IMR-90 (cell line): ENCODE measurements around the gene SLC19A1. TPM values are rescaled to one million over a fixed set of nuclear protein-coding genes. Genes with fewer than 3 reads are reported as not detected.
A peak's percentile ranks its signal among the peaks of the same experiment; 100 is the strongest.

ENCODE experiments used
- ATAC-seq: fragments of 200-7000 bp; cut with Tn5 transposase; 2 replicates; pipeline ENCODE4 v1.9.1; 2020; ENCODE audit warnings: low read depth, mild to moderate bottlenecking, moderate library complexity
- BruUV-seq: library from RNA; stranded (reverse); fragments of 400-500 nt; replicated peaks from 2 replicates; lab custom pipeline; 2021; lab: Mats Ljungman, UMichigan
- CTCF ChIA-PET: fragments of 300-600 bp; formaldehyde crosslinking; extraction: SDS; loops from one replicate; lab custom pipeline; 2021; ENCODE audit warnings: antibody characterized with exemption; lab: Yijun Ruan, JAX
- POLR2A ChIA-PET: fragments of 300-600 bp; sonication (Branson Sonifier 250); formaldehyde crosslinking; loops from one replicate; lab custom pipeline; 2022; ENCODE audit warnings: antibody characterized with exemption; ENCODE audit not compliant: unreplicated experiment; lab: Charles Lee
- DNase-seq: peaks from one replicate; pipeline ENCODE4 v3.0.0; 2013
- H2AFZ ChIP-seq: replicated peaks from 2 replicates; pipeline ENCODE3; 2013; ENCODE audit warnings: low read length, mild to moderate bottlenecking; ENCODE audit not compliant: poor library complexity
- H2AK5ac ChIP-seq: 2 replicates; pipeline ENCODE4 v1.6.1; 2013; ENCODE audit warnings: low read depth, low read length, inconsistent platforms
- H2AK9ac ChIP-seq: replicated peaks from 2 replicates; pipeline ENCODE3; 2013; ENCODE audit warnings: mild to moderate bottlenecking, low read depth, low read length, moderate library complexity; ENCODE audit not compliant: poor library complexity
- H2BK120ac ChIP-seq: 2 replicates; pipeline ENCODE4 v1.6.1; 2013; ENCODE audit warnings: low read depth, low read length, inconsistent platforms
- H2BK15ac ChIP-seq: 3 replicates; pipeline ENCODE4 v1.6.1; 2013; ENCODE audit warnings: low read depth, low read length, inconsistent platforms
- H2BK20ac ChIP-seq: 2 replicates; pipeline ENCODE4 v1.6.1; 2013; ENCODE audit warnings: low read depth, mild to moderate bottlenecking, inconsistent platforms, low read length, moderate library complexity
- H2BK5ac ChIP-seq: 2 replicates; pipeline ENCODE4 v1.6.1; 2013; ENCODE audit warnings: mild to moderate bottlenecking, low read depth, low read length, inconsistent platforms; ENCODE audit not compliant: poor library complexity, severe bottlenecking
- H3K14ac ChIP-seq: replicated peaks from 2 replicates; pipeline ENCODE4 v1.6.1; 2013; ENCODE audit warnings: low read depth, low read length, inconsistent platforms
- H3K18ac ChIP-seq: 2 replicates; pipeline ENCODE4 v1.6.1; 2013; ENCODE audit warnings: low read depth, low read length, control low read depth
- H3K23ac ChIP-seq: 2 replicates; pipeline ENCODE4 v1.6.1; 2013; ENCODE audit warnings: low read depth, low read length, inconsistent platforms
- H3K27ac ChIP-seq: 2 replicates; pipeline ENCODE4 v1.5.1; 2013; ENCODE audit warnings: mild to moderate bottlenecking, control low read depth, low read length; ENCODE audit not compliant: insufficient read depth
- H3K27me3 ChIP-seq: 2 replicates; pipeline ENCODE4 v1.6.1; 2013; ENCODE audit warnings: low read length; ENCODE audit not compliant: control insufficient read depth, insufficient read depth
- H3K36me3 ChIP-seq: 2 replicates; pipeline ENCODE4 v1.6.1; 2013; ENCODE audit warnings: low read length, mixed read lengths; ENCODE audit not compliant: control insufficient read depth, insufficient read depth
- H3K4ac ChIP-seq: 2 replicates; pipeline ENCODE4 v1.6.1; 2013; ENCODE audit warnings: low read depth, low read length, inconsistent platforms
- H3K4me1 ChIP-seq: 2 replicates; pipeline ENCODE4 v1.6.1; 2013; ENCODE audit warnings: low read length, mixed read lengths; ENCODE audit not compliant: control insufficient read depth, insufficient read depth
- H3K4me2 ChIP-seq: 2 replicates; pipeline ENCODE4 v1.6.1; 2013; ENCODE audit warnings: low read depth, mild to moderate bottlenecking, control low read depth, low read length, moderate library complexity
- H3K4me3 ChIP-seq: 2 replicates; pipeline ENCODE4 v1.5.1; 2013; ENCODE audit warnings: low read depth, mild to moderate bottlenecking, control low read depth, low read length, moderate library complexity; ENCODE audit not compliant: insufficient read depth
- H3K56ac ChIP-seq: 2 replicates; pipeline ENCODE4 v1.6.1; 2013; ENCODE audit warnings: low read length, inconsistent platforms; ENCODE audit not compliant: insufficient read depth; ENCODE audit errors: extremely low read depth
- H3K79me1 ChIP-seq, 2 experiments: 2 replicates each; pipeline ENCODE4 v1.6.1; 2013; ENCODE audit warnings: low read length in 2 of 2, inconsistent platforms in 1 of 2, low read depth in 1 of 2
- H3K9ac ChIP-seq: 2 replicates; pipeline ENCODE4 v1.6.1; 2013; ENCODE audit warnings: low read depth, low read length, control low read depth
- H3K9me1 ChIP-seq: 2 replicates; pipeline ENCODE4 v1.6.1; 2013; ENCODE audit warnings: low read length, inconsistent platforms; ENCODE audit not compliant: insufficient read depth
- H3K9me3 ChIP-seq: 2 replicates; pipeline ENCODE4 v1.6.1; 2013; ENCODE audit warnings: low read length; ENCODE audit not compliant: control insufficient read depth, insufficient read depth
- H4K20me1 ChIP-seq: 2 replicates; pipeline ENCODE4 v1.6.1; 2013; ENCODE audit warnings: low read length, inconsistent platforms; ENCODE audit not compliant: insufficient read depth
- H4K5ac ChIP-seq: 2 replicates; pipeline ENCODE4 v1.6.1; 2013; ENCODE audit warnings: mild to moderate bottlenecking, low read depth, low read length, control low read depth
- H4K8ac ChIP-seq, 2 experiments: 2 replicates each; pipeline ENCODE4 v1.6.1; 2013; ENCODE audit warnings: low read depth in 2 of 2, low read length in 2 of 2, control low read depth in 1 of 2, inconsistent platforms in 1 of 2
- H4K91ac ChIP-seq: 2 replicates; pipeline ENCODE4 v1.6.1; 2013; ENCODE audit warnings: low read depth, low read length, inconsistent platforms; ENCODE audit not compliant: insufficient read depth
- BHLHE40 ChIP-seq: fragments of 150-350 bp; IDR thresholded peaks from 2 replicates; pipeline ENCODE4 v1.6.1; 2016; ENCODE audit warnings: mild to moderate bottlenecking, low read depth, low read length
- CEBPB ChIP-seq: IDR thresholded peaks from 2 replicates; pipeline ENCODE4 v1.6.1; 2012; ENCODE audit warnings: low read depth, low read length, improper control_type of control experiment
- CHD1 ChIP-seq: IDR thresholded peaks from 2 replicates; pipeline ENCODE4 v1.6.1; 2012; ENCODE audit warnings: low read depth, low read length, improper control_type of control experiment
- CTCF ChIP-seq: conservative IDR thresholded peaks from 2 replicates; pipeline ENCODE4 v1.5.1; 2012; ENCODE audit warnings: mild to moderate bottlenecking, low read depth, low read length, improper control_type of control experiment
- FOS ChIP-seq: fragments of 150-350 bp; IDR thresholded peaks from 2 replicates; pipeline ENCODE4 v1.6.1; 2016; ENCODE audit warnings: low read depth, low read length
- MAFK ChIP-seq: IDR thresholded peaks from 2 replicates; pipeline ENCODE4 v1.6.1; 2012; ENCODE audit warnings: low read depth, low read length, improper control_type of control experiment
- MAZ ChIP-seq: IDR thresholded peaks from 2 replicates; pipeline ENCODE4 v1.6.1; 2012; ENCODE audit warnings: low read depth, mild to moderate bottlenecking, low read length, improper control_type of control experiment, moderate library complexity, borderline replicate concordance
- MXI1 ChIP-seq: IDR thresholded peaks from 2 replicates; pipeline ENCODE4 v1.6.1; 2012; ENCODE audit warnings: low read depth, mild to moderate bottlenecking, low read length, moderate library complexity, borderline replicate concordance
- NFE2L2 ChIP-seq: fragments of 150-350 bp; IDR thresholded peaks from 2 replicates; pipeline ENCODE4 v1.6.1; 2016; ENCODE audit warnings: low read depth, mild to moderate bottlenecking, low read length
- POLR2A ChIP-seq: IDR thresholded peaks from 2 replicates; pipeline ENCODE4 v1.6.1; 2012; ENCODE audit warnings: mild to moderate bottlenecking, low read depth, low read length
- RAD21 ChIP-seq: IDR thresholded peaks from 2 replicates; pipeline ENCODE4 v1.6.1; 2012; ENCODE audit warnings: low read length, improper control_type of control experiment
- RCOR1 ChIP-seq: IDR thresholded peaks from 2 replicates; pipeline ENCODE4 v1.6.1; 2012; ENCODE audit warnings: mild to moderate bottlenecking, low read length, improper control_type of control experiment; ENCODE audit not compliant: insufficient replicate concordance
- RFX5 ChIP-seq: IDR thresholded peaks from 2 replicates; pipeline ENCODE4 v1.8.0; 2012; ENCODE audit warnings: low read depth, mild to moderate bottlenecking, low read length, moderate library complexity
- SMC3 ChIP-seq: fragments of 150-350 bp; IDR thresholded peaks from 2 replicates; pipeline ENCODE4 v1.6.1; 2016; ENCODE audit warnings: low read depth, mild to moderate bottlenecking, antibody characterized with exemption, low read length, moderate library complexity
- WGBS, 2 experiments: methylation state at CpG; one replicate each; pipeline versions ENCODE4 v1.1.5 to v1.1.7; 2013; ENCODE audit warnings: missing lambda C conversion rate in 2 of 2; ENCODE audit not compliant: insufficient read length in 1 of 2; ENCODE audit errors: extremely low coverage in 2 of 2; 5-methylcytosine and 5-hydroxymethylcytosine counted together
- dilution Hi-C: fragments of 300-500 bp; cut with HindIII; formaldehyde crosslinking; loops from one replicate; pipeline ENCODE4 v1.14.3; 2018; ENCODE audit warnings: low sequenced_read_pairs; ENCODE audit not compliant: unreplicated experiment
- in situ Hi-C: fragments of 300-500 bp; cut with MboI; formaldehyde crosslinking; loops from 3 replicates; pipeline ENCODE4 v1.14.3; 2019; ENCODE audit warnings: low sequenced_read_pairs, inconsistent platforms, mixed read lengths
- intact Hi-C: fragments of 100-400 bp; cut with micrococcal nuclease; formaldehyde crosslinking; loops from 2 replicates; pipeline ENCODE4 v1.10.0; 2022
- polyA plus RNA-seq, 3 experiments: library from polyadenylated mRNA; depleted of rRNA; stranded (reverse); fragments of >200 nt; gene quantifications; 2 replicates each; pipeline ENCODE4 v1.2.3, GENCODE V29; 2012; ENCODE audit warnings: low replicate concordance in 1 of 3
- total RNA-seq: library from RNA; depleted of rRNA; stranded (reverse); fragments of >200 nt; gene quantifications from 2 replicates; pipeline ENCODE4 v1.2.3, GENCODE V29; 2012
- TF ChIP-seq, protein P1 (sequence below): fragments of 150-350 bp; IDR thresholded peaks from 2 replicates; pipeline ENCODE4 v1.6.1; 2016; ENCODE audit warnings: low read depth, mild to moderate bottlenecking, low read length, moderate library complexity, borderline replicate concordance
- TF ChIP-seq, protein P2 (sequence below): fragments of 150-350 bp; IDR thresholded peaks from 2 replicates; pipeline ENCODE4 v1.6.1; 2017; ENCODE audit warnings: mild to moderate bottlenecking, antibody characterized with exemption, low read length, low read depth

SLC19A1 gene
- total and polyA plus RNA-seq, 2 of the 4 experiments (the other 2 are of a cell fraction), result 2.2 to 16.2 TPM

GRCh38 chr21:45512626-45513002 is 29.6 kb downstream of the SLC19A1 start:
- TF ChIP-seq POLR2A (no peak), MAFK (no peak), RCOR1 (no peak), NFE2L2 (no peak), MAZ (no peak), BHLHE40 (no peak), MXI1 (no peak), CHD1 (no peak), RAD21 (no peak), CTCF (no peak), SMC3 (no peak), FOS (no peak), CEBPB (no peak), RFX5 (no peak)
- TF ChIP-seq, protein P1, sequence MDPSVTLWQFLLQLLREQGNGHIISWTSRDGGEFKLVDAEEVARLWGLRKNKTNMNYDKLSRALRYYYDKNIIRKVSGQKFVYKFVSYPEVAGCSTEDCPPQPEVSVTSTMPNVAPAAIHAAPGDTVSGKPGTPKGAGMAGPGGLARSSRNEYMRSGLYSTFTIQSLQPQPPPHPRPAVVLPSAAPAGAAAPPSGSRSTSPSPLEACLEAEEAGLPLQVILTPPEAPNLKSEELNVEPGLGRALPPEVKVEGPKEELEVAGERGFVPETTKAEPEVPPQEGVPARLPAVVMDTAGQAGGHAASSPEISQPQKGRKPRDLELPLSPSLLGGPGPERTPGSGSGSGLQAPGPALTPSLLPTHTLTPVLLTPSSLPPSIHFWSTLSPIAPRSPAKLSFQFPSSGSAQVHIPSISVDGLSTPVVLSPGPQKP, result no peak
- TF ChIP-seq, protein P2, sequence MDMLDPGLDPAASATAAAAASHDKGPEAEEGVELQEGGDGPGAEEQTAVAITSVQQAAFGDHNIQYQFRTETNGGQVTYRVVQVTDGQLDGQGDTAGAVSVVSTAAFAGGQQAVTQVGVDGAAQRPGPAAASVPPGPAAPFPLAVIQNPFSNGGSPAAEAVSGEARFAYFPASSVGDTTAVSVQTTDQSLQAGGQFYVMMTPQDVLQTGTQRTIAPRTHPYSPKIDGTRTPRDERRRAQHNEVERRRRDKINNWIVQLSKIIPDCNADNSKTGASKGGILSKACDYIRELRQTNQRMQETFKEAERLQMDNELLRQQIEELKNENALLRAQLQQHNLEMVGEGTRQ, result no peak
- in situ Hi-C loops, result no loop called here
- intact Hi-C loops, result no loop called here

More at GRCh38 chr21:45512626-45513002, 29.6 kb downstream of the SLC19A1 start:
- no peak for DNase-seq
- Histone ChIP-seq H3K56ac (no peak overlapping the region), H3K9me1 (peaks cover 7% of the 10 kb centered on the region; the same call in 1 of the 2 replicates), H2AK5ac (no peak overlapping the region), H4K8ac (no peak overlapping the region), H2BK5ac (no peak overlapping the region), H3K27ac (no peak overlapping the region), H3K9ac (no peak overlapping the region), H3K14ac (no peak overlapping the region), H3K79me1 (peaks cover under 1 to 4% of the 10 kb centered on the region in 2 experiments; a peak in 1 of 4 replicates), H3K4me3 (no peak overlapping the region), H4K91ac (no peak overlapping the region), H3K9me3 (no peaks in the 10 kb centered on the region; the same call in 1 of the 2 replicates), H3K4me2 (no peak overlapping the region), H4K5ac (no peak overlapping the region), H4K20me1 (peaks cover 12% of the 10 kb centered on the region), H3K36me3 (peaks cover 46% of the 10 kb centered on the region), H3K4ac (no peak overlapping the region), H3K23ac (no peak overlapping the region), H2BK120ac (no peak overlapping the region), H2BK20ac (no peak overlapping the region), H2AFZ (no peak overlapping the region), H3K18ac (no peak overlapping the region), H2BK15ac (no peak overlapping the region), H3K27me3 (no peaks in the 10 kb centered on the region), H3K4me1 (no peaks in the 10 kb centered on the region), H2AK9ac (no peak overlapping the region)
- WGBS, 2 experiments, result no CpG with 5 or more reads among the region's 8 CpGs
- ChIA-PET POLR2A (no interaction called here), CTCF (no interaction called here)
- TSS peak; percentile 92 for BruUV-seq
- no peak for ATAC-seq
- dilution Hi-C loops, result no loop called here
